HG02884 (cell line): Measurements from ENCODE around the gene KDM5A.
"Not testable (repeated sequence)": the region's sequence is repeated elsewhere in the genome, so short reads cannot be mapped to it uniquely, and the experiment has no call there.

Source experiments
- ATAC-seq: cut with Tn5 transposase; IDR thresholded peaks from one replicate; pipeline ENCODE4 v1.9.1; 2021; ENCODE audit warnings: mild to moderate bottlenecking, moderate library complexity; ENCODE audit not compliant: unreplicated experiment

KDM5A gene

DNA sequence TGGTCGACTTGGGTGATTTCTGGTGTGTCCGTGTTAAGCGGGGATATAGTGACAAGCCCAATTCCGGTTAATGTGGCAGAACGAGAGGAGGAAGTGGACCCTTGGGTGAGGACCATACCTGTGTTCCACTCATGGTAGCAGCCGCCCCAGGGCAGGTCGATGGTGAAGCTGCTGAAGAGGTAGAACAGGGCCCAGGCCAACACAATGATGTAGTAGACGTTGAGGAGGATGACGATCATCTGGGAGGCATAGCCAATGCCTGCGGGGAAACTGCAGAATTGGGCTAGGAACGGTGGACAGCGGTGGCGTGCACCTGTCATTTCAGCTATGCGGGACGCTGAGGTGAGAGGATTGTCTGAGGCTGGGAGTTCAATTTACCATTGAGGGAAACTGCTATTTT lies 146.6 kb downstream of the KDM5A start:
- ATAC-seq = no peak

DNA sequence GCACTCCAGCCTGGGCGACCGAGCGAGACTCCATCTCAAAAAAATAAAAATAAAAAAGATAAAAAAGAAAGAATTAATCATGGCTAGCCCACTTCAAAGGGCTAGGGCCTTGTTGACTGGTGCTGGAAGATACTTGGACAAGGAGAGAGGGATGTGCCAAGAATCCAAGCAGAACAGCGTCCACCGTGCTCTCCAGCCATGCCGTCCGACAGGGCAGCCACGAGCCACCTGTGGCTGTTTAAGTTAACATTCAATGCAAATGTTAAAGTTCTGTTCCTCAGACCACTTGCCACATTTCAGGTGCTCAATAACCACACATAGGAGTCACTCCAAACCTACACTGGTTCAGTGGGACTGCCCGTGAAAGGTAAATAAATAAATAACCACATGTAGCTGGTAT lies 147.9 kb downstream of the KDM5A start:
- no peak for ATAC-seq

DNA sequence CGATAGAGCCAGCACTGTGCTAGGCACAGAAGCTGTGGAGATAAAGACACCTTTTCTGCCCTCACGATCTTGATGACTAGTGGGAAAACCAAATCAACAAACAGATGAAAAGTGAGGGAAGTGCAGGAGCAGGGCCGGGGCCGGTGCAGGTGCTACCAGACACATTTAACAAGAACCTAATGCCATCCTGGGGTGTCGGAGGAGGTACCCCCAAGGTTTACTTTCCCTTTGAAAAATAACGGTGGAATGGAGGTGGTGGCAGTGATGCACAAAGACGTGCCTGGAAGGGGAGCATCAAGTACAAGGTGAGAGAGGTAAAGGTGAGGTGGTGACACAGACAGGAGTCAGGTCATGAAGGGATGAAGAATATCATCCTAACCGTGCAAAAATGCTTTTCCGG lies 148.6 kb downstream of the KDM5A start:
- ATAC-seq = no peak

DNA sequence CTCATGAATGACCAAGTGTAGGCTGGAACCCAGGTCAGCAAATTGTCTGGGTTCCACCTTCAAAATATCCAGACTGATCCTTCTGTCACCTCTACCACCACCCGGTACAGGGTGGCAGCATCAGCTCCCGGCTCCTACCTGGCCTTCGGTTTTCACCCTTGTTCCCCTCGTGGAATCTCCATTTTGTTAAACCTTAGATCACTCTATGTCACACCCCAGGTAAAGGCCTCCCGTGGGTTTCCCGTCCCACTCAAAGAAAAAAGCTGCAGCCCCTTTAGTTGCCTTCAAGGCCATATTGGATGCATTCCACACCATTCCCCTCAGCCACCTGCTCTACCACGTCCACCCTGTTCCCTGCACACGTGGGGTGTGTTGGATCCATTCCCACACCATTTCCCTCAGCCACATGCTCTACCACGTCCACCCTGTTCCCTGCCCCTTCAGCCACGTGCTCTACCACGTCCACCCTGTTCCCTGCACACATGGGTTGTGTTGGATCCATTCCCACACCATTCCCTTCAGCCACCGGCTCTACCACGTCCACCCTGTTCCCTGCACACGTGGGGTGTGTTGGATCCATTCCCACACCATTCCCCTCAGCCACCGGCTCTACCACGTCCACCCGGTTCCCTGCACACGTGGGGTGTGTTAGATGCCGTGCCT lies 150.3 kb downstream of the KDM5A start:
- ATAC-seq = no peak

DNA sequence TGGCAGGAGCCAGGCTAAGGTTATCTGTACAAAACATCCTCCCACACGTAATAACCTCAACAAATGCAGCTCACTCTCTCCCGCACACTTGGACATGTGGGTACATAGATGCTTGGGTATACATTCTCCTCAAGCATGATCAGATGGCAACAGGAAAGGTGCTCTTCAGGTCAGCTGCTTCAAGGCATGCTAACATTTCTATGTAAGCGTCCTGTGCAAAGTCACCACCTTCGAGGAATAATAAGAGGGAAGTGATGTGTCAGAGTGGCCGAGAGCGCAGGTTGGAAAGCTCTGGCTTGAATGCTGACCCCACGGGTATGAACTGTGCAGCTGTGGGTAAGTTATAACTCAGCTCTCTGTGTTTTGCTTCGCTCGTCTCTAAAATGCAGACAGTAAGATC lies 151.0 kb downstream of the KDM5A start:
- ATAC-seq = no peak

DNA sequence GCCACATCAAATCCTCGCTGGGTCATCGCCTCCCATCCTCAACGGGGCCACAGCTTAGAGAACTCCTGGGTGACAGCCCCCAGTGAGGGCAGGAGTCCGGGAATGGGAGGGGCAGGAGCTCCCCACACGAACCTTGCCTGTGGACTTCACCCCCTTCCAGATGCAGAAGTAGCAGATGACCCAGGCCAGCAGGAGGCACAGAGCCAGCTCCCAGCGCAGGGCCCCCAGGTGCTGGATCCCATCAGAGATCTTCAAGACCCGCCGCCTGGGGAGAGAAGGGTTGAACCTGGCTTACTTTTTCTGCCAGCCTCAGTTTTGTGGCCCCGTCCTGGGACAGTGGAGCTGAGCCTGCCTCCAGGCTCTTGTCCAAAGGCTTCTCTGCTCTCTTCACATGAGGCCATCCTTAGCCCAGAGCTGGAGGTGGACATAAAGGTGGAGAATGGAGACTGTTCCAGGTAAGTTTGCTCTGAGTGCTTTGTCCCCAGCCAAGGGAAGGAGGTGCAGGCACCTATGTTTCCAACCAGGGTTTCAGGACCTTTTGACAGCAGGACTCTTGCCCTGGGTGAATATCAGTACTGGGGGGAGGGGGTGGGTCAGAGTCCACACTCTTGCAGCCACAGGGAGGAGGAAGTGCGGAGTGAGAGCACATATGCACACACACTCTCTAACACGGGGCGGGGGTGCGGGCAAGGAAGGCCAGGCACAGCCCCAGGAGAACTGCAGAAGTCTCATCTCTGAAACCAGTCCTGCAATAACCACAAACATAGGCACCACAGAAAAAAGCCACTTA lies 151.9 kb downstream of the KDM5A start:
- no peak for ATAC-seq

DNA sequence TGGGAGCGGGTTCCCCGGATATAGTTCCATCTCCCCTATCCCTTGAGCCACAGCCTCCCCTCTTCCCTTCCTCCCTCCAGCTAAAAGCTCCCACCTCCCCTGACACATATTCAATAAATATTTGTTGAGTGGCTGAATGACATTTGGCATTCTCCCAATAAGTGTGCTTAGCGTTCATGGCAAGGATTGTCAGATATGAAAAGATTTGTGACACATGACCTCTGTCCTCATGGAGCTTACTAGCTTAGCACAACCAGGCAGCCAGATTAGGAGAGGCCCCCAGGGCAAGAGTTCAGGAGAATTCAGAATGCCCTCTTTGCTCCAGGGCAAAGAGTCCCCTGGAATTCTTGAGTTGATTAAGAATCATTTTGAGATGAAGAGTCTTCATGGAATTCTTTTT lies 152.7 kb downstream of the KDM5A start:
- no peak for ATAC-seq

DNA sequence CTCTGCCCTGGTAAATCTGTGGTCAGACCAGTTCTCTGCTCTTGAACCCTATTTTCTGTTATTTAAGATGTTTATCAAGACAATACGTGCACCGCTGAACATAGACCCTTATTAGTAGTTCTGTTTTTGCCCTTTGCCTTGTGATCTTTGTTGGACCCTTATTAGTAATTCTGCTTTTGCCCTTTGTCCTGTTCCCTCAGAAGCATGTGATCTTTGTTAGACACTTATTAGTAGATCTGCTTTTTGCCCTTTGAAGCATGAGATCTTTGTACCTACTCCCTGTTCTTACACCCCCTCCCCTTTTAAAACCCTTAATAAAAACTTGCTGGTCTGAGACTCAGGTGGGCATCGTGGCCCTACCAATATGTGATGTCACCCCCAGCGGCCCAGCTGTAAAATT lies 153.2 kb downstream of the KDM5A start:
- ATAC-seq = not testable (repeated sequence)

DNA sequence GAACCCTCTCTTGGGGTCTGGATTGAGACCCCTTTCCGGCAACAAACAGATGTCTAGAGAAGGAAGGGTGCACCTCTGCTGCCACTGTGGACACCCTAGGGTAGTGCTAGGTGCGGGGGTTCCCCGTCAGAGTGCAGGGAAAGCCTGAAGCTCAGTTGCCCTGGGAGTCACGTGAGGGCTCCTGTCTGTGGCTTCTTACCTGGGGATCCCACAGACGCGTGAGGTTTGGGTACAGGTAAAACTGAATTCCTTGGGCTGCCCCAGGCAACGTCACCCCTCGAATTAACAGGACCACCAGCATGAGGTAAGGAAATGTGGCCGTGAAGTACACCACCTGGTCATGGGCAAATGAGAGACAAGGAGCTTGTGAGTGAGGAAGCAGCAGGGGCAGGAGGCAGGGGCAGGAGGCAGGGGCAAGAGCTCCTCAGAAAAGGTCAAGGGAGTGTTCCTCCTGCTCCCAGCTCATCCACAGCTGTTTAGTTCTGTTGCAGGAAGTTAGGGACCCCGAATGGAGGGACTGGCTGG lies 154.2 kb downstream of the KDM5A start:
- no peak for ATAC-seq

DNA sequence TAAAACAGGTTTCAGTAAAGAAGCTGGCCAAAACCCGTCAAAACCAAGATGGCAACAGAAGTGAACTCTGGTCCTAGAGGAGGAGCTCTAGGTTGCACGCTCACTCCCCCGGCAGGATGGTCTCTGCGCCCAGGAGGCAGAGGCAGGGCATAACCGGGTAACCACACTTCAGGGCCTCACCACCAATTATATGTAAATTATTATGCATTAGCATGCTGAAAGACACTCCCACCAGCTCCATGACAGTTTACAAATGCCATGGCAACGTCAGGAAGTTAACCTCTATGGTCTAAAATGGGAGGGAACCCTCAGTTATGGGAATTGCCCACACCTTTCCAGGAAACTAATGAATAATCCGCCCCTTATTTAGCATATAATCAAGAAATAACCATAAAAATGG lies 155.1 kb downstream of the KDM5A start:
- no peak for ATAC-seq

DNA sequence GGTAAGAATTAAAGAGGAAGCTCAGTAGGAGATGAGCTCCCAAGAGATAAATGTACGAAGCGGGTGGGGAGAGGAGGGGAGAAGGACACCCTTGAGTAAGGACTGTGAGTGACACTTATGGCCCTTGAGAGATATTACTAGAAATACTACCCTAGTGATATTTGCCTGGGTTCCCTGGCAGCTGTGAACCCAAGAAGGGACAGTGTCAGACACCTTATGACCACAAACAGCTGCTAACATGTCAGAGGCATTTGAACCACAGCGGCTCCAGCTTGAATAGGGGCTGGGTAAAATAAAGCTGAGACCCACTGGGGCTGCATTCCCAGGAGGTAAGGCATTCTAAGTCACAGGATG lies 155.5 kb downstream of the KDM5A start:
- ATAC-seq = no peak

DNA sequence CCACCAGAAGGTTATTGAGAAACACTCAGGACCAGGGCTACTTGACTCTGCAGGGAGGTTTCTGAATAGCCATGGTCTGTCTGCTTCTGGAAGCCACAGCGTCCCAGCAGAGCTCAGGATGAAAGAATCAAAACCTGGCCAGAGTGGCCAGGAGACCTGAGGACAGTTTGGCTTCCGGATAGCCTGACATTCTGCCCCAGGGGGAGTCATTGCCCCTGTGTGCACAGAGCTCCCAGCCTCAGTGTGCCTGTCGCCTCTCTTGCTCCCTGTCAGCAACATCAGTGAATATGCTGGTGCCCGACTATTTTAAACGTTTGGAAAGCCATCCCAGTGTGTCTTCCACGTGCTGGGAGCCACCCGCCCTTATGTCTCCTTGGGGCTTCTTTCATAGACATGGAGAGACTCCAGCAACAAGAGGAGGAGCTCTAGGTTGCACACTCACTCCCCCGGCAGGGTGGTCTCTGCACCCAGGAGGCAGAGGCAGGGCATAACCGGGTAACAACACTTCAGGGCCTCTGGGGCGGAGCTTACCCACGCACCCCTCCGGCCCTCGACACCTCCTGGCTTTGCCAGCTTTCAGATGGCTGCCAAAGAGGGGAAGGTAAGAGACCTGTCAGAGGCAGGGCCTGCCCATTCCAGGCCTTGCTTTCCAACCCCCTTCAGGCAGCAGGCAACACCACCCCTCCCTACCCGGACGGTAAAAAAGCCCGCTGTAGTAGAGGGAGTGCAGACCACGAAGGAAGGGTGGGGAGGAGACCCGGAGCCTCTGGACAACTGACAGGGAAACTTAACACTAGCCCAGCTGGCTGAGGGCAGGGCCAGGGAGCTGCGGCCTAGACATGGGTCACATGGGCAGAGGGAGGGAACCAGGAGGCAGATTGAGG lies 156.1 kb downstream of the KDM5A start:
- ATAC-seq = no peak

DNA sequence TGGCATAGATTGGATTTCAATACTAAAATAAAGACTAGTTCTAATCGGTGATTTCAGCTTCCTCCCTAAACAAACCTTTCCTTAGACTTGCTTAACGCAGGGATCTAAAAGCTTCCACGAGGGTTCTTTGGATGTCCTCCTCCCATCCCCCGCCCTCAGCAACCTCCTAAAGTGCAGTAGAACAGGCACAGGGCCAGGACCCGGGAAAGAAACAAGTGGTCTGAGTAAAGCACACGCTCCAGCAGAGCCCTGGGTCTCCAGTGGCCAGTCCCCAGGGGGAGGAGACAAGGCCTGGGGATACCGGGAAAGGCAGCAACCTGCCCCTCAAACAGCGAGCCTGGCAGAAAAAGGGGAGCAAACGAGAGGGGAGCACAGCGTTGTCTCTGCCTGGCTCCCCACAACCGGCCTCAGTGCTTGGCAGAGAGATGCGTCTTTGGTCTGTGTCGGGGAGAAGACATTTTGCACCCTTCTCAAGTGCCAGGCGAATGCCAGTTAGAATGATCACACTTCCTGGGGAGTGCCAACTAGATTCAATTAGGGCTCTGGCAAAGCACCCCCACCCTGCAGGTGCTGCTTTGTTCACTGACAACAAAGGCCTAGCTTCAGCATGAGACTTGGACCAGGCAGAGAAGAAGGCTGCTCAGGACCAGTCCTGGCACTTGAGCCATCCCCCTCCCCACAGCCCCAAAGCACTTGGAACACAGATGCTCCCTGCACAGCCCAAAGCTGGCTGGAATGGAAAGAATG lies 158.0 kb downstream of the KDM5A start:
- ATAC-seq = no peak
